ENCODE data around the gene GAA.

Gene GAA

GRCh38 chr17:80117491-80118401, 16.4 kb downstream of the GAA start:
- DNase-seq (ENCODE audit: low spot score) = no peak

- no peak for DNase-seq (ENCODE audit: low spot score)
These were observed 17.4 kb downstream of the GAA start for GRCh38 chr17:80118601-80119270.

DNA sequence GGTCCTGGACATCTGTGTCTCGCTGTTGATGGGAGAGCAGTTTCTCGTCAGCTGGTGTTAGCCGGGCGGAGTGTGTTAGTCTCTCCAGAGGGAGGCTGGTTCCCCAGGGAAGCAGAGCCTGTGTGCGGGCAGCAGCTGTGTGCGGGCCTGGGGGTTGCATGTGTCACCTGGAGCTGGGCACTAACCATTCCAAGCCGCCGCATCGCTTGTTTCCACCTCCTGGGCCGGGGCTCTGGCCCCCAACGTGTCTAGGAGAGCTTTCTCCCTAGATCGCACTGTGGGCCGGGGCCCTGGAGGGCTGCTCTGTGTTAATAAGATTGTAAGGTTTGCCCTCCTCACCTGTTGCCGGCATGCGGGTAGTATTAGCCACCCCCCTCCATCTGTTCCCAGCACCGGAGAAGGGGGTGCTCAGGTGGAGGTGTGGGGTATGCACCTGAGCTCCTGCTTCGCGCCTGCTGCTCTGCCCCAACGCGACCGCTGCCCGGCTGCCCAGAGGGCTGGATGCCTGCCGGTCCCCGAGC, 17.9 kb downstream of the GAA start:
- no peak for DNase-seq (ENCODE audit: low spot score)

DNA sequence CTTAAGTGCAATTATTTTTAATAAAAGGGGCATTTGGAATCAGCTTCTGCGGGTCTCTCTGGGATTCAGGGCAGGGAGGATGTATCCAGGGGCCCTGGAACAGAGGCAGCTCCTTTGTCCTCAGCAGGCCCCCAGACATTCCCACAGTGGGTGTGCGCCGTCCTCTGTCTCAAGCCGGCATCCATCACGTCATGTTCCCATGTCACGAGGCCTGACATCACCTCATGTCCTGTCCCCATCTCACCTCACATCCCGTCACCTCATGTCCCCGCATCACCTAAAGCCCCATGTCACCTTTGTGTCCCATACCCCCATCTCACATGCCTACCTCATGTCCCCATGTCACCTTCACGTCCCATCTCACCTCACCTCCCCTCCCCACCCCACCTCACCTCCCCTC, 18.5 kb downstream of the GAA start:
- no peak for DNase-seq (ENCODE audit: low spot score)

DNA sequence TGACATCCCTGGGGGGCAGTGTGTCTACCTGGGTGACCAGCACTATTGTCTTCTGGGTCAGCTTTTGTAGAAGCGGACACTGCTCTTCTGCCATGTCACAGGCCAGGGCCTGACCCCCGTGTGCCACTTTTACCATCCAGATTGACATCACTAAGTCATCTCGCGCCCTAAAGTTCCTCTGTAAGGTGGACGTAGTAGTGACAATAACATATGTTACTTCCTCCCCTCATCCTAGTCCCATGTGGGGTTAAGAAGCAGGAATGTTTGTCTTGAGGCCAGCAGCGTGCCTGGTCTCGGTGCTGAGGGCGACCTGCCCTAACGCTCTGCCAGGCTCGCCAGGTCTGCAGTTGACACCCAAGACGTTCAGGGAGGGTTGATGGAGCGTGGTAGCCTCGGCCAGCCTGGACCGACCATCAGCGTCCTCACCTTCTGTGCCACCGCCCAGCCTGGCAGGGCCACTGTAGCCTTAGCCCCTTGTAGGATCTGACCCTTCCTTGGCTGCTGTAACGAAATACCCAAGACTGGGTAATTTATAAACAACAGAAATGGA, 20.7 kb downstream of the GAA start:
- no peak for DNase-seq (ENCODE audit: low spot score)

DNA sequence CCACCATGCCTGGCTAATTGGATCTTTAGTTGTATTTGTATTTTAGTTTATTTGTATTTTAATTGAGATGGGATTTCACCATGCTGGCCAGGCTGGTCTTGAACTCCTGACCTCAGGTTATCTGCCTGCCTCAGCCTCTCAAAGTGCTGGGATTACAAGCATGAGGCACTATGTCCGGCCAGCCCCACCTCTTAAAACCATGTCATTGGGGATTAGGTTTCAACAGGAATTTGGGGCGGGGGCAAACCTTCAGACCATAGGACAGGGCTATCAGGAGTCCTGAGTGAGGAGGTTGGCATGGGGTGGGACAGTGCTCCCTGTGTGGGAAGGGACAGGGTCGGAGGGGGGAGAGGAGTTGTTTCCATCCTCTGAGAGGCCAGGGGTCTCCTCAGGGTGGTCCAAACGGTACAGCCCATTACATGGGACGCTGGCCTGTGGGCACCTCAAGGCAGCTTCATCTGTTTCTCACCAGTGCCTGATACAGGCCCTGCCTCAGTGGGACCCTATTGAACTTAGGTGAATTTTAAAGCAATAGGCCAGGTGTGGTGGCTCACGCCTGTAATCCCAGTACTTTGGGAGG, 21.6 kb downstream of the GAA start:
- DNase-seq (ENCODE audit: low spot score) = no peak

- DNase-seq (ENCODE audit: low spot score) = no peak
These were observed 22.4 kb downstream of the GAA start for GRCh38 chr17:80123791-80124190.

GRCh38 chr17:80124351-80124981, 23.1 kb downstream of the GAA start:
- DNase-seq (ENCODE audit: low spot score) = peak; percentile 78

GRCh38 chr17:80125656-80126448, 24.5 kb downstream of the GAA start:
- no peak for DNase-seq (ENCODE audit: low spot score)

- no peak for DNase-seq (ENCODE audit: low spot score)
These were observed 25.0 kb downstream of the GAA start for GRCh38 chr17:80126449-80126715.

DNA sequence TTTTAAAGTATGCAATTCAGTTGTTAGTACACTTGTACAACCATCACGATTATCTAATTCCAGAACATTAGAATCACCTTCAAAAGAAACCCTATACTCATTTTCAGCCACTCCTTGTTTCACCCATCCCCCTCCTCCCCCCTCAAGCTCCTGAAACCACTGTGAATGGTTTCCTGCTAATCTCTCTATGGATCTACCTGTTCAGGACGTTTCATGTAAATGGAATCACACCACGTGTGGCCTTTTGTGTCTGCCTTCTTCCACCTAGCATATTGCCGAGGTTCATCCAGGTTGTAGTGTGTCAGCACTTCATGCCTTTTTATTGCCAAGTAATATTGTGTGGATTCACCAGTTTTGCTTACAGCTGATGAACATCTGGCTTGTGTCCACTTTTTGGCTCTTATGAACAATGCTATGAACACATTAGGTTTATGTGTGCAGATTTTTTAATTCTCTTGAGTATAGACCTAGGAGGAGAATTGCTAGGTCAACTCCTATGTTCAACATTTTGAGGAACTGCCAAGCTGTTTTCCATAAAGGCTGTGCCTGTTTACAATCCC, 27.7 kb downstream of the GAA start:
- no peak for DNase-seq (ENCODE audit: low spot score)

GRCh38 chr17:80130992-80131391, 29.6 kb downstream of the GAA start:
- DNase-seq (ENCODE audit: low spot score) = no peak

- no peak for DNase-seq (ENCODE audit: low spot score)
These were observed 31.7 kb downstream of the GAA start for GRCh38 chr17:80132906-80133625.

DNA sequence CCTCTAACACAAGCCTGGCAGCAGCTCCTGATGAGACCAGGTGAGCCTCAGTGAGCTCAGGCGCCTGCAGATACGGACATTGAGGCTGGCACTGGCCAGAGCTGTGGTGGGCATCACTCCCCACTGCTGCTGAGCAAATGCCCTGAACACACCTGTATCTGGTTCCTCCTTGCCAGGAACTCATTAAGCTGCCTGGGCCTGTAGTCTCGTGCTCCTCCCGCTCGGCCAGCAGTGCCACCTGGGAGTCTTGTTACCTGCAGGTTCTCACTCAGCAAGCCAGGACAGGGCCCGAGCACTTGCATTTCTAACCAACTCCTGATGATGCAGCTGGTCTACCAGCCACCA, 32.2 kb downstream of the GAA start:
- DNase-seq (ENCODE audit: low spot score) = no peak

GRCh38 chr17:80137131-80137530, 35.8 kb downstream of the GAA start:
- no peak for DNase-seq (ENCODE audit: low spot score)

GRCh38 chr17:80138856-80139426, 37.6 kb downstream of the GAA start:
- no peak for DNase-seq (ENCODE audit: low spot score)

DNA sequence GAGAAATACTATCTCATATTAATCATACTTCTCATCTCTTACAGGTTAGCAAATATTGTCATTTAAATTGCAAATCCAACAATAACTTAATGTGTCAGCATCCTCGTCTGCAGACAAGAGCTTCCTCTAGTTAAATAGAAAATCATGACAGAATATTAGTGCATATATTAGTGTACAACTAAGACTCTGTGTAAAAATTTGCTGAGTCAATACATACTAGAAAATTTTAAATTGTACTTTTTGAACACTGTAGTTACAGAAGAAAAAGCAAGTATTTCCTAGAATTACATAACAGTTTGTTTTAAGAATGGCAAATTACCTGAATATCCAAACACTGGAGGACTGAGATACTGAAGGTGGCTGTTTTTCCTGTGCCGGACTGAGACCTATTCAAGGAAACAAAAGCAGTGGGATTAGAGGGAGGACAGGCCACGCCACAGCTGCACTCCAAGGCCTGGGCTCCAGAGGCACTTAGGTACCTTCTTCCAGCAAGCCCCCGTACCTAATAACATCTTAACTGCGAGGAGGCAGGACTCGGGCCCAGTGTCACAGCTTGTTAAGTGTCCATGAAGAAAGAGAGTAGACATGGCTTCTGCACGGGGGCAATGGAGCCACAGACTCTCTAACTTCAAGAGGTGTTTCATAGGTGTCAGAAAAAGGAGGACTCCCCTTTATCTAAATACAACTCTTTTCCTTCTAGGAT, 40.2 kb downstream of the GAA start:
- no peak for DNase-seq (ENCODE audit: low spot score)

GRCh38 chr17:80142929-80143328, 41.5 kb downstream of the GAA start:
- DNase-seq (ENCODE audit: low spot score) = no peak
